Endometrial microvascular endothelial cells (primary cell): ENCODE measurements around the gene RNF208. TPM values are rescaled to one million over a fixed set of nuclear protein-coding genes. Genes with fewer than 3 reads are reported as not detected.
"Not testable (repeated sequence)": the region's sequence is repeated elsewhere in the genome, so short reads cannot be mapped to it uniquely, and the experiment has no call there.

ENCODE experiments used
- in situ Hi-C: cut with HindIII; loops from 2 replicates; pipeline ENCODE4 v1.10.0; 2017; ENCODE audit warnings: low sequenced_read_pairs, low pct_unique_long_range_greater_than_20kb; ENCODE audit errors: inconsistent ontology term
- total RNA-seq: library from RNA; depleted of rRNA; stranded (reverse); fragments of >200 nt; gene quantifications from one replicate; pipeline ENCODE4 v1.2.3, GENCODE V29; 2015; ENCODE audit errors: inconsistent ontology term

RNF208 gene
- total RNA-seq, 1 donor from 2014 or later = not detected

GRCh38 chr9:137254624-137255447, 32.8 kb upstream of the RNF208 start, which contains the start of gene NELFB:
Gene NELFB, plus strand, starts transcription at chr9:137255327.
- in situ Hi-C loops = no loop called here

DNA sequence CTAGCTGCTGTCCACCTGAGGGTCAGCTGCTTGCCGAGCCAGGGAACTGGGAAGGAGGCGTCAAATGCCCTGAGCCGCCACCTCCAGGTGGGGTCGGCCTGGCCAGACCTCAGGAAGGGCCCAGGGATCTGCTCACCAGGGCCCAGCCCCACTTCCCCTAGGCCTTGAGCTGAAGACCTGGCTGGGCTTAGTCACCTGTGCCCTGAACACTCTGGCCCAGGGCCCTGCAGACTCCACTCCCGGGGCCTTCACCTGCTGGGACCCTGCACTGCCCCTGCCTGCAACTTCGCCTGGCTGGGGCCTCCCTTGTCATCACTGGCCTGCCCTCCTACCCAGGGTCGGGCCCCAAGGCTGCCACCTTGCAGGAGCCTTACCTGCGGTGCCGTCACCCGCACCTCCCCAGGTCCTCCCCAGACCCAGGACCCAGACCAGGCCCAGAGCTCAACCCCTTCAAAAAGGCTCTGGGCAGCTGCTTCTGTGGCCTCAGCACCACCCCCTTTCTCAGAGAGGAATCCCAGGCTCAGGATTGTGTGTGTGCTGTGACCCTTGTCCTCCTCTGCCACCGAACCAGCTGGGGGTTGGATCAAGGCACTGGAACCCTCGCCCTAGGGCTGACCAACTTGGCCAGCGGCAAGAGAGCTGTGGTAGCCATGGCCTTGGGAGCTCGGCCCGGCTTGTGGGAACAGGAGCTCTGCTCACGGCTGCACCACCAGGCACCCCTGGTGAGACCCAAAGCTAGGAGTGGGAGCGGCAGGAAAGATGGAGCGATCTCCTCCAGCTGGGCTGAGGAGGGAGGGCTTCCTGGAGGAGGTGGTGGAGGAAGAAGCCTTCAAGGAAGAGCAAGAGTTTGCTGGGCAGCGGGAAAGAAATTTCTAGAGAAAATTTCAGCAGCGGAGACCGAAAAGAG, 31.9 kb upstream of the RNF208 start:
- in situ Hi-C loops = no loop called here

GRCh38 chr9:137252555-137253506, 30.8 kb upstream of the RNF208 start:
- in situ Hi-C loops = no loop called here

- in situ Hi-C loops = no loop called here
These were observed 29.6 kb upstream of the RNF208 start for GRCh38 chr9:137251490-137252268.

DNA sequence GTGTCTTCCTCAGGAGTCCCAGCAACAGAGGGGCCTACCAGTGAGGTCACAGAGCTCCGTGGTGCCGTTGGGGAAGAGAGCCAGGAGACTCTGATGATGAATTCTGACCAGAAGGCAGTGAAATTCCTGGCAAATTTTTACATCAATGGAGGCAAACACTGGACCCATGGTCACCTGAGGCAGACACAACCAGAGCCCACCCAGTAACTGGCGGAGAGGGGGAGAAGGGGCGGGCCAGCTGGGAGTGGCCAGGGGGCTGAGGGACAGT, 29.1 kb upstream of the RNF208 start, which contains the start of gene STPG3:
STPG3 (plus strand) TSS at position 93 of the 268 bp plus-strand sequence; CDS start at position 94, 1 bp downstream.
- in situ Hi-C loops = no loop called here

DNA sequence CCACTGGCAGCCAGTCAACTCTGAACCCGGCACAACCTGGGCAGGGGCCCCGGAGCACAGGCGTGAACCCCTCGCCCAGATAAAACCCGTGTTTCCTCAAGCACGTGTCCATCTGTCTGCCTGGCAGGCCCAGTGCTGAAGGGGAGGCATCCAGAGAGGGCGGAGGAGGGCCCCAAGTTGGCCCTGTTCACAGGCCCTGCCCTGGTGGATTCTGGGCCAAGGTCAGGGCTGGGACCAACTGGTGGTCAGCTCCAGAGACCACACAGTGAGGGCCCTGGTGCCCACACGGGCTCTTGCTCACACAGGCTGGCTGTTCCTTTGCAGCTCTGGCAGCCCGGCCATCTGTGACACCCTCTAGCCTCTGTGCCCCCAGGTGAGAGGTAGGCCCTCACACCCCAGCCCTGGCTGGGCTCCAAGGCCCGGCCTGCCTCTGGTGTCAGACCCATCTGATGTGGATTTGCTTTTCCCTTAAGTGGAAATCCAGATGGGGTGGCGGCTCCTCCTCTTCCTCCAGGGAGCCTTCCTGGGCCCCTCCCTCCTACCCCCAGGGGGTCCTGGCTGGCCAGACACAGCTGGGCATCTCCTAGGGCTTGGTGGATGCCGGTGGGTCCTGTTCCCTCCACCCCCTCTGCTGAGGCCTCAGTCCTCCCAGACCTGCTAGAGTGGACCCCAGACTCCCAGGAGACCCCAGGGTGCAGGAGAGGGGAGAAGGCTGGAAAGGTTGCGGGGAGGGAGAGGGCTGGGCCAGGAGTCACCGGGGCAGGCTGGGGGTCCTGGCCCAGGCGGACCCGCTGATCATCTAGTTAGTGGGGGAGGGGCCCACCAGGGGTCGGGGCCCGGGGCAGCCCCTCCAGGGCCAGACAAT, 28.5 kb upstream of the RNF208 start:
- in situ Hi-C loops = no loop called here

- in situ Hi-C loops = no loop called here
These were observed 25.8 kb upstream of the RNF208 start for GRCh38 chr9:137247916-137248175.

GRCh38 chr9:137247135-137247915, 25.3 kb upstream of the RNF208 start:
- in situ Hi-C loops = no loop called here

DNA sequence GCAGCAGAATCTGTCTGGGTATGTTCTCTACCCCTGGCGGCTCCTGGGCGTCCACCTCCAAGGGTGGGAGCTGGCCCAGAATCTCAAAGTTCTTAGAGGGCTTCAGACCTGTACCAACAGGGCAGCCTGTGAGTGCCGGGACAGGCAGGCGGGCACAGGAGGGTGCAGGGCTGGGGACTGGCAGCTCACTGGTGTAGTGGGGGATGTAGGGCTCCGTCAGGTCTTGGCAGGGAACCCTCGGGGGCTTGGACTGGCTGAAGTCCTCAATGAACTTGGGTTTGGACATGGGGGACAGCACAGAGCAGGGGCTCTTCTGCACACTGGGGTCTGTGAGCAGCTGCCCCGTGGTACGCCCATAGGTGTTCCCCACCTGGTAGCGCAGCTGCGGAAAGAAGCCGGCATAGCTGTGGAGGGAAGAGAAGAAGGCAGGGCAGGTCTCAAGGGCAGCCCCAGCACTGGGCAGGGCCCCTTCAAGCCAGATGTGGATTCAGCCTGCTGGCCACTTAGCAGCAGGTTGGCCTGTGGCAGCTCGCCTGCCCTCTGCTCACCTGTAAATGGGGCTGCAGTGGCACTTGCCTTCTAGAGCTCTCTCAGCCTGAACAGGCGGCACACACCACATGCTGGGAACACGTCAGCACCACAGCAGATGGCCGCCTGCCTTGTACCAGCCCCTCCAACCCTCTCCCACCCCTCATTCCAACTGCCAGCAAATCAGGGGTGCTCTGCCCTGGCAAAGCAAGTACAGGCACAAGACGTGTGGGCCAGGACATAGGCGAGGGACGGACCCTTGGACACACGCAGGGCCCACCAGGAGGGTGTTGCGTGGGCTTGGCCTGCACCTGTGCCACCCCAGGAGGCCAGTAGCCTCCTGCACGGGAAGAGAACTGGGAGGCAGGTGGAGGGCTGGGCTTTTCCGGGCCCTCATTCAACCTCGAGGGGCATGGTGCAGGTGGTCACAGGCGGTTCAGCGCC, 23.7 kb upstream of the RNF208 start:
- in situ Hi-C loops = no loop called here

DNA sequence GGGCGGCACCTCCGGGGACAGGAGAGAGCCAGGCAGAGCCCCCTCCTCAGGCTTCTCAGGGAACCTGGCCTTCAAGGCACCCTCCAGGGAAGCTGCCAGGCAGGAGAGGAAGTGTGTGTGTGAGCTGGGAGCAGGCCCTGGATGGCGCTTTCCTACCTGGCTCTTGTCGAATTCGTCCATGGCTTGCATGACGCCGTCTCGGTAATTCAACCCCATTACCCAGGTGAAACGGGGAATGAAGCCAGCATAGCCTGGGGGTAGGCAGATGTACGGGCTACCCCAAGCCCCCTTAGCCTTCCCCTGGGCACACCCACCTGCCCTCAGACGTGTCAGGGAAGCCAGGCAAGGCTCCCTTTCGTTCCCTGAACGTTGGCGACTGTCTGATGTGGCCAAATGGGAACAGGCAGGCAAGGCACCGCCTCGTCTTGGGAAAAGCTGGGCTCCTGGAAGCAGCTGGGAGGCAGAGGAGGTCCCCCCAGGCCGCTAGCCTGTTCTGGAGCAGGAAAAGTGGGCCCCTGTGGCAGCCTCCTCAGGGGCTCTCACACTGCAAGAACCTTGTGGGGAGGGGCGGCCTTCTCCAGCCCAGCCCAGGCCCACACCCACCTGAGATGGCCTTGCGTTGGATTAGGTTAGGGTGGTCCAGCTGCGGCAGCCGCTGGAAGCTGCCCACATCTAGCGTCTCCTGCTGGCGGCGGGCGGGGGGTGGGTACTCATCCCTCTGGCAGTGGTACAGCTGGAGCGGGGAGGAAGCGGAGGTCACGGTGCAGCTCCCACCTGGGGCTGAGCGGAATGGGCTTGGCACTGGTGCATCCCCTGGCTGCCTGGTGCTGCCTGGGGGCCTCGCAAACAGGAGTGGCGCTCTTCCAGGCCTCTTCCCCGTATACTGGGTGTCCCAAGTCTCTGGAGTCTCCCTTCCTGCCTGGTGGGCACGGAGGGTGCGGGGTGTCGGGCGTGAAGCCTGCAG, 22.7 kb upstream of the RNF208 start:
- in situ Hi-C loops = no loop called here

- in situ Hi-C loops = no loop called here
These were observed 21.8 kb upstream of the RNF208 start for GRCh38 chr9:137243626-137244485.

- in situ Hi-C loops = not testable (repeated sequence)
These were observed 21.2 kb upstream of the RNF208 start for GRCh38 chr9:137243266-137243625.

- in situ Hi-C loops = no loop called here
These were observed 20.5 kb upstream of the RNF208 start for GRCh38 chr9:137242269-137243203.
